ENCODE results near the gene SLC35F3. TPM values are rescaled to one million over a fixed set of nuclear protein-coding genes. Genes with fewer than 3 reads are reported as not detected.

SLC35F3 gene
- total RNA-seq, 2 experiments from 2014 or later = 0.08 TPM; not detected in 1

GRCh38 chr1:234295626-234296025, 391.1 kb downstream of the SLC35F3 start:
- no peak for TF ChIP-seq CTCF (IDR thresholded peaks at IDR 0.05)
- no peaks in the 10 kb centered on the region for H3K36me3 Mint-ChIP-seq (ENCODE audit: low read depth)

DNA sequence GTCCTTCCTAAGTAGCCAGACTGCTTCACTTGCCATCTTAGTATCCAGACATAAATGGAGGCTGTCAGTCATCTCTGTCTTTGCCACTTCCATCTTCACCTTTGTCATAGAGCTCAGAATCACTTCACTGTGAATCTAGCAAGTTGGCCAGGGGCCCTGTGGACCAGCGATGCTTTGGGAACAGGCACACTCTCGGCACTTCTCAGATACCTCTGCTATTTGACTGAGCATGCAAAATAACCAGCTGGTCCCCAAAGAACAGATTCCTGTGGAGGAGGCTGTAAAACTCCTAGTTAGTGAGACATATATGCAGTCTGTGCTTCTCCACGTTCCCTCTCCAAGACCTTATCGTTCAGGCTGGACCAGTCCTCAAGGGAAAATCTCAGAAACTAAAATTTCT, 392.0 kb downstream of the SLC35F3 start:
- Histone ChIP-seq H3K9me3 (ENCODE audit: control insufficient read depth in 1 of 2, insufficient read depth in 1 of 2, low read length in 2 of 2) (no peaks in the 10 kb centered on the region), H3K4me3 (ENCODE audit: low read length) (no peak overlapping the region), H3K36me3 (ENCODE audit: insufficient read depth, low read length) (no peaks in the 10 kb centered on the region), H3K4me1 (ENCODE audit: insufficient read depth, low read length) (no peaks in the 10 kb centered on the region), H3K27me3 (ENCODE audit: control insufficient read depth in 1 of 2, insufficient read depth in 2 of 2, low read length in 2 of 2) (no peaks in the 10 kb centered on the region), H3K27ac (ENCODE audit: low read depth in 1 of 2, low read length in 2 of 2) (no peak overlapping the region)
- intact Hi-C loops (cut with DNase I, micrococcal nuclease) = no loop called here
- no peak overlapping the region for H3K27ac Mint-ChIP-seq
- no peaks in the 10 kb centered on the region for H3K36me3 Mint-ChIP-seq (ENCODE audit: low read depth)
- no peaks in the 10 kb centered on the region for H3K27me3 Mint-ChIP-seq
- no peak for TF ChIP-seq CTCF (IDR thresholded peaks at IDR 0.05)
- no peaks in the 10 kb centered on the region for H3K4me1 Mint-ChIP-seq (ENCODE audit: low read depth)
- CTCF ChIA-PET = no interaction called here
- no peak for DNase-seq
- no peaks in the 10 kb centered on the region for H3K9me3 Mint-ChIP-seq
- POLR2A ChIA-PET = no interaction called here
- H3K4me3 Mint-ChIP-seq = no peak overlapping the region
- no peak for ATAC-seq (ENCODE audit: poor library complexity)

More at GRCh38 chr1:234295626-234296025, 391.1 kb downstream of the SLC35F3 start:
- Mint-ChIP-seq H3K4me3 (no peak overlapping the region), H3K27ac (no peak overlapping the region), H3K4me1 (ENCODE audit: low read depth) (no peaks in the 10 kb centered on the region), H3K9me3 (no peaks in the 10 kb centered on the region), H3K27me3 (no peaks in the 10 kb centered on the region)
- Histone ChIP-seq H3K4me1 (ENCODE audit: insufficient read depth, low read length) (no peaks in the 10 kb centered on the region), H3K9me3 (ENCODE audit: control insufficient read depth in 1 of 2, insufficient read depth in 1 of 2, low read length in 2 of 2) (peaks cover 0 to under 1% of the 10 kb centered on the region in 2 experiments), H3K4me3 (ENCODE audit: low read length) (no peak overlapping the region), H3K36me3 (ENCODE audit: insufficient read depth, low read length) (no peaks in the 10 kb centered on the region), H3K27me3 (ENCODE audit: control insufficient read depth in 1 of 2, insufficient read depth in 2 of 2, low read length in 2 of 2) (no peaks in the 10 kb centered on the region), H3K27ac (ENCODE audit: low read depth in 1 of 2, low read length in 2 of 2) (no peak overlapping the region)
- intact Hi-C loops (cut with DNase I, micrococcal nuclease) = no loop called here
- POLR2A ChIA-PET = no interaction called here
- DNase-seq (no peak), ATAC-seq (ENCODE audit: poor library complexity) (no peak)
- CTCF ChIA-PET = interaction anchor here (3.4 kb wide), 1 partner anchor 14 kb away, joined by 12 read pairs; no protein-coding TSS in a partner anchor

DNA sequence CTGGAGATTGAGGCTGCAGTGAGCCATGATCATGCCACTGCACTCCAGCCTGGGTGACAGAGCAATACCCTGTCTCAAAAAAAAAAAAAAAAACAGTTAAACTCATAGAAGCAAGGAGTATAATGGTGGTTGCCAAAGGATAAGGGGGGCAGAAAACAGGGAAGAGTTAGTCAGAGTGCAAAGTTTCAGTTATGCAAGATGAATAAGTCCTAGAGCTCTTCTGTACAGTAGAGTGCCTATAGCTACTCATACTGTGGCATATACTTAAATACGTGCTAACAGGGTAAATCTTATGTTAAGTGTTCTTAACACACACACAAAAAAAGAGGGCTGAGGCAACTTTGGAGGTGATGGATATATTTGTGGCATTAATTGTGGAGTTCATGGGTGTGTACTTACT, 393.2 kb downstream of the SLC35F3 start:
- TF ChIP-seq CTCF (IDR thresholded peaks at IDR 0.05) = no peak
- H3K4me3 Mint-ChIP-seq = no peak overlapping the region
- no peaks in the 10 kb centered on the region for H3K27me3 Mint-ChIP-seq
- H3K4me3 ChIP-seq (ENCODE audit: low read length) = no peak overlapping the region
- intact Hi-C loops (cut with DNase I, micrococcal nuclease) = no loop called here
- H3K9me3 Mint-ChIP-seq = no peaks in the 10 kb centered on the region
- H3K27ac ChIP-seq (ENCODE audit: low read depth in 1 of 2, low read length in 2 of 2) = no peak overlapping the region
- DNase-seq (no peak), ATAC-seq (ENCODE audit: poor library complexity) (no peak)
- H3K4me1 Mint-ChIP-seq (ENCODE audit: low read depth) = no peaks in the 10 kb centered on the region
- POLR2A ChIA-PET = no interaction called here
- CTCF ChIA-PET = no interaction called here
- H3K27me3 ChIP-seq (ENCODE audit: control insufficient read depth in 1 of 2, insufficient read depth in 2 of 2, low read length in 2 of 2) = no peaks in the 10 kb centered on the region
- no peaks in the 10 kb centered on the region for H3K36me3 Mint-ChIP-seq (ENCODE audit: low read depth)
- no peaks in the 10 kb centered on the region for H3K36me3 ChIP-seq (ENCODE audit: insufficient read depth, low read length)
- H3K27ac Mint-ChIP-seq = no peak overlapping the region
- no peaks in the 10 kb centered on the region for H3K9me3 ChIP-seq (ENCODE audit: control insufficient read depth in 1 of 2, insufficient read depth in 1 of 2, low read length in 2 of 2)
- H3K4me1 ChIP-seq (ENCODE audit: insufficient read depth, low read length) = no peaks in the 10 kb centered on the region

All from CD4-positive, alpha-beta T cell (primary cell).